HCT116 (cell line): ENCODE results near the gene RABL3. TPM values are rescaled to one million over a fixed set of nuclear protein-coding genes. Genes with fewer than 3 reads are reported as not detected.

ENCODE experiments used
- ATAC-seq: fragments of 200-7000 bp; cut with Tn5 transposase; 2 replicates; pipeline ENCODE4 v1.9.1; 2020; ENCODE audit warnings: mild to moderate bottlenecking, moderate library complexity
- BruUV-seq: library from RNA; stranded (reverse); fragments of 400-500 nt; replicated peaks from 2 replicates; lab custom pipeline; 2021; lab: Mats Ljungman, UMichigan
- CTCF ChIA-PET: fragments of 300-600 bp; sonication (Branson Sonifier 250); formaldehyde crosslinking; loops from one replicate; lab custom pipeline; 2021; ENCODE audit warnings: antibody characterized with exemption; lab: Charles Lee
- POLR2A ChIA-PET: fragments of 300-600, 350-600 bp; sonication (Branson Sonifier 250); formaldehyde crosslinking; loops from one replicate; lab custom pipeline; 2021; ENCODE audit warnings: antibody characterized with exemption; lab: Charles Lee
- RAD21 ChIA-PET, 2 experiments: fragments of 300-600 bp; sonication (Branson Sonifier 250); formaldehyde crosslinking; loops; one replicate each; lab custom pipeline; 2023; ENCODE audit warnings: low total read pairs in 2 of 2; ENCODE audit not compliant: uncharacterized antibody in 2 of 2, unreplicated experiment in 2 of 2, low non-redundant PET in 1 of 2; lab: Charles Lee
- DNase-seq: peaks from one replicate; pipeline ENCODE4 v3.0.0-alpha.2; 2010; ENCODE audit warnings: low read depth, low spot score
- H2AFZ ChIP-seq: fragments of 200-600 bp; shearing (Covaris generic), sonication (generic); 2 replicates; pipeline ENCODE4 v1.6.1; 2017; ENCODE audit warnings: low read depth, mixed run types, mixed read lengths, antibody characterized with exemption, low read length; ENCODE audit not compliant: poor library complexity, severe bottlenecking
- H3K27ac ChIP-seq: 2 replicates; pipeline ENCODE4 v1.5.1; 2012; ENCODE audit warnings: low read depth, low read length
- H3K27me3 ChIP-seq: fragments of 200-600 bp; sonication (generic); 2 replicates; pipeline ENCODE4 v1.6.1; 2016; ENCODE audit warnings: mixed run types, low read length, mixed read lengths; ENCODE audit not compliant: insufficient read depth
- H3K36me3 ChIP-seq, 2 experiments: fragments of 200-500 bp in 1 of 2; fragments of 200-600 bp in 1 of 2; sonication (Bioruptor generic) in 1 of 2; sonication (generic) in 1 of 2; 2 replicates each; pipeline versions ENCODE4 v1.5.1 to v1.6.1; 2014 to 2016; ENCODE audit warnings: low read length in 2 of 2, inconsistent platforms in 1 of 2, mixed read lengths in 1 of 2, mixed run types in 1 of 2; ENCODE audit not compliant: insufficient read depth in 2 of 2, control insufficient read depth in 1 of 2
- H3K4me1 ChIP-seq, 2 experiments: fragments of 200-600 bp in 1 of 2; sonication (generic) in 1 of 2; 2 replicates each; pipeline versions ENCODE4 v1.5.1 to v1.6.1; 2012 to 2017; ENCODE audit warnings: low read length in 2 of 2, inconsistent platforms in 1 of 2, mild to moderate bottlenecking in 1 of 2, mixed read lengths in 1 of 2, mixed run types in 1 of 2, moderate library complexity in 1 of 2; ENCODE audit not compliant: insufficient read depth in 2 of 2, control insufficient read depth in 1 of 2
- H3K4me2 ChIP-seq: fragments of 200-600 bp; sonication (generic); 2 replicates; pipeline ENCODE4 v1.6.1; 2017; ENCODE audit warnings: mixed run types, low read length, mixed read lengths
- H3K4me3 ChIP-seq, 2 experiments: fragments of 200-600 bp in 1 of 2; sonication (generic) in 1 of 2; replicated peaks in 1 of 2; 2 replicates each; pipeline ENCODE4 v1.5.1; 2011 to 2016; ENCODE audit warnings: low read length in 2 of 2, control low read depth in 1 of 2, low read depth in 1 of 2, mild to moderate bottlenecking in 1 of 2, mixed read lengths in 1 of 2, mixed run types in 1 of 2
- H3K79me2 ChIP-seq: fragments of 200-600 bp; sonication (generic); 2 replicates; pipeline ENCODE4 v1.6.1; 2017; ENCODE audit warnings: mild to moderate bottlenecking, mixed run types, low read length, moderate library complexity, mixed read lengths; ENCODE audit not compliant: insufficient read depth
- H3K9ac ChIP-seq: fragments of 200-600 bp; sonication (generic); 2 replicates; pipeline ENCODE4 v1.6.1; 2016; ENCODE audit warnings: low read length, mixed read lengths
- H3K9me2 ChIP-seq: fragments of 200-600 bp; sonication (generic), shearing (Covaris generic); 2 replicates; pipeline ENCODE4 v1.6.1; 2017; ENCODE audit warnings: mixed run types, mild to moderate bottlenecking, moderate library complexity; ENCODE audit not compliant: insufficient read depth
- H3K9me3 ChIP-seq, 2 experiments: fragments of 200-500 bp in 1 of 2; fragments of 200-600 bp in 1 of 2; sonication (Bioruptor generic) in 1 of 2; sonication (generic) in 1 of 2; 2 replicates each; pipeline ENCODE4 v1.6.1; 2014 to 2017; ENCODE audit warnings: low read length in 2 of 2, mixed read lengths in 2 of 2, inconsistent platforms in 1 of 2, low read depth in 1 of 2, mild to moderate bottlenecking in 1 of 2, mixed run types in 1 of 2, moderate library complexity in 1 of 2; ENCODE audit not compliant: control insufficient read depth in 1 of 2, insufficient read depth in 1 of 2
- H4K20me1 ChIP-seq: fragments of 200-600 bp; sonication (generic), shearing (Covaris generic); 2 replicates; pipeline ENCODE4 v1.6.1; 2017; ENCODE audit warnings: mixed run types, mild to moderate bottlenecking, moderate library complexity; ENCODE audit not compliant: insufficient read depth
- CEBPB ChIP-seq: IDR thresholded peaks from 2 replicates; pipeline ENCODE4 v1.6.1; 2012; ENCODE audit warnings: low read depth
- ELF1 ChIP-seq: IDR thresholded peaks from 2 replicates; pipeline ENCODE4 v1.6.1; 2012; ENCODE audit warnings: low read depth, borderline replicate concordance
- EZH2 ChIP-seq: fragments of 200-600 bp; sonication (generic); IDR thresholded peaks from 2 replicates; pipeline ENCODE4 v1.6.1; 2017; ENCODE audit warnings: antibody characterized with exemption, mixed run types
- FOSL1 ChIP-seq: IDR thresholded peaks from 2 replicates; pipeline ENCODE4 v1.6.1; 2012; ENCODE audit warnings: low read depth
- JUND ChIP-seq: IDR thresholded peaks from 2 replicates; pipeline ENCODE4 v1.6.1; 2012
- POLR2A ChIP-seq: IDR thresholded peaks from 2 replicates; pipeline ENCODE4 v1.7.0; 2011; ENCODE audit warnings: borderline replicate concordance; ENCODE audit not compliant: insufficient read depth, insufficient read length; ENCODE audit errors: extremely low read depth
- POLR2AphosphoS5 ChIP-seq: IDR thresholded peaks from 2 replicates; pipeline ENCODE4 v1.6.1; 2011; ENCODE audit warnings: mild to moderate bottlenecking, low read depth, low read length, moderate library complexity
- RAD21 ChIP-seq: IDR thresholded peaks from 2 replicates; pipeline ENCODE4 v1.6.1; 2012; ENCODE audit warnings: low read depth, mild to moderate bottlenecking
- SIN3A ChIP-seq: IDR thresholded peaks from 2 replicates; pipeline ENCODE4 v1.6.1; 2012; ENCODE audit warnings: low read depth
- SP1 ChIP-seq: IDR thresholded peaks from 2 replicates; pipeline ENCODE4 v1.6.1; 2012; ENCODE audit warnings: low read depth
- SRF ChIP-seq: IDR thresholded peaks from 2 replicates; pipeline ENCODE4 v1.6.1; 2012; ENCODE audit warnings: low read depth
- TCF7L2 ChIP-seq: IDR thresholded peaks from 2 replicates; pipeline ENCODE4 v1.7.0; 2011; ENCODE audit warnings: borderline replicate concordance, inconsistent platforms; ENCODE audit not compliant: insufficient read depth, insufficient read length; ENCODE audit errors: extremely low read depth
- ZFX ChIP-seq: fragments of 450-650 bp; IDR thresholded peaks from 2 replicates; pipeline ENCODE4 v1.6.1; 2017
- ZNF274 ChIP-seq: fragments of 200-500 bp; sonication (Bioruptor generic); IDR thresholded peaks from 2 replicates; pipeline ENCODE4 v1.6.1; 2014; ENCODE audit warnings: mild to moderate bottlenecking, low read depth, low read length, inconsistent platforms
- intact Hi-C: fragments of 100-400 bp; cut with micrococcal nuclease; formaldehyde crosslinking; loops from 2 replicates; pipeline ENCODE4 v1.10.0; 2022
- total RNA-seq: library from RNA; stranded (reverse); gene quantifications from one replicate; pipeline ENCODE4 v1.2.1, GENCODE V29; 2021; ENCODE audit not compliant: unreplicated experiment
- TF ChIP-seq, protein P1 (sequence below): IDR thresholded peaks from 2 replicates; pipeline ENCODE4 v1.6.1; 2011; ENCODE audit warnings: mild to moderate bottlenecking, low read length, moderate library complexity; ENCODE audit not compliant: insufficient replicate concordance; ENCODE audit errors: extremely low read depth
- TF ChIP-seq, protein P2 (sequence below): IDR thresholded peaks from 2 replicates; pipeline ENCODE4 v1.6.1; 2012
- TF ChIP-seq, protein P3 (sequence below), 3 experiments: fragments of 200-600 bp in 1 of 3; sonication (generic) in 1 of 3; IDR thresholded peaks in 2 of 3; conservative IDR thresholded peaks in 1 of 3; 2 replicates each; pipeline ENCODE4 v1.5.1; 2012 to 2017; ENCODE audit warnings: low read depth in 2 of 3, low read length in 2 of 3, antibody characterized with exemption in 1 of 3, borderline replicate concordance in 1 of 3, control low read depth in 1 of 3, mild to moderate bottlenecking in 1 of 3, mixed read lengths in 1 of 3, mixed run types in 1 of 3, moderate library complexity in 1 of 3; ENCODE audit not compliant: insufficient read depth in 1 of 3

Gene RABL3
- total RNA-seq, 1 experiment from 2014 or later: 23.8 TPM

DNA sequence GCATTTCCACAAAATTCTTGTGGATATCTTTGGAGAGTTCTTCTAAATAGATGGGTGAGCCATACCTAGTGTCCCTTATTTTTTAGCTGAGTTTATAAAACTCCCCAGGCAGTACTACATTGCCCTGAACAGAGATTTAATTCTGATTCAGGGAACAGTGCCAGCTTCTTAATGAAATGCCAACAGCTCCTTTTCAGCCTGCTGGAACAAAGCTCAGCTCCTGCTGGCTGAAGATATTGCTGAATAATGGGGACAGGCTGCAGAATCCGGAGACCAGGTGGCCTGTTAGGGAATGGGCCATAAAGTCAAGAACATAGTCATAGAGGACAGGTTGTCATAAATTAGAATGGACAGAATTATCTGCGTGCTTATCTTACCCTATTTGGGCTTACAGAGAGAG lies 69.2 kb downstream of the RABL3 start:
- ChIA-PET RAD21 (no interaction called here), CTCF (no interaction called here), POLR2A (no interaction called here)
- Histone ChIP-seq H4K20me1 (no peaks in the 10 kb centered on the region), H3K27ac (no peak overlapping the region), H3K9ac (no peak overlapping the region), H3K36me3 (no peaks in the 10 kb centered on the region), H3K9me3 (0 out of 4 replicates have a peak, but pooled peaks cover 0 to 3% of the 10 kb centered on the region in 2 experiments), H3K27me3 (no peaks in the 10 kb centered on the region), H3K4me2 (no peak overlapping the region), H2AFZ (no peak overlapping the region), H3K79me2 (no peaks in the 10 kb centered on the region), H3K9me2 (no peaks in the 10 kb centered on the region), H3K4me3 (no peak overlapping the region), H3K4me1 (peaks cover 0 to 1% of the 10 kb centered on the region in 2 experiments; a peak in 3 of 4 replicates)
- intact Hi-C loops: no loop called here
- ATAC-seq: no peak
- BruUV-seq: no TSS peak
- TF ChIP-seq ZNF274: no peak
- no peak for TF ChIP-seq SRF
- no peak for TF ChIP-seq TCF7L2
- TF ChIP-seq SIN3A: no peak
- TF ChIP-seq, protein P1, sequence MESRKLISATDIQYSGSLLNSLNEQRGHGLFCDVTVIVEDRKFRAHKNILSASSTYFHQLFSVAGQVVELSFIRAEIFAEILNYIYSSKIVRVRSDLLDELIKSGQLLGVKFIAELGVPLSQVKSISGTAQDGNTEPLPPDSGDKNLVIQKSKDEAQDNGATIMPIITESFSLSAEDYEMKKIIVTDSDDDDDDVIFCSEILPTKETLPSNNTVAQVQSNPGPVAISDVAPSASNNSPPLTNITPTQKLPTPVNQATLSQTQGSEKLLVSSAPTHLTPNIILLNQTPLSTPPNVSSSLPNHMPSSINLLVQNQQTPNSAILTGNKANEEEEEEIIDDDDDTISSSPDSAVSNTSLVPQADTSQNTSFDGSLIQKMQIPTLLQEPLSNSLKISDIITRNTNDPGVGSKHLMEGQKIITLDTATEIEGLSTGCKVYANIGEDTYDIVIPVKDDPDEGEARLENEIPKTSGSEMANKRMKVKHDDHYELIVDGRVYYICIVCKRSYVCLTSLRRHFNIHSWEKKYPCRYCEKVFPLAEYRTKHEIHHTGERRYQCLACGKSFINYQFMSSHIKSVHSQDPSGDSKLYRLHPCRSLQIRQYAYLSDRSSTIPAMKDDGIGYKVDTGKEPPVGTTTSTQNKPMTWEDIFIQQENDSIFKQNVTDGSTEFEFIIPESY: no peak
- TF ChIP-seq JUND: no peak
- no peak for TF ChIP-seq EZH2
- DNase-seq: no peak

DNA sequence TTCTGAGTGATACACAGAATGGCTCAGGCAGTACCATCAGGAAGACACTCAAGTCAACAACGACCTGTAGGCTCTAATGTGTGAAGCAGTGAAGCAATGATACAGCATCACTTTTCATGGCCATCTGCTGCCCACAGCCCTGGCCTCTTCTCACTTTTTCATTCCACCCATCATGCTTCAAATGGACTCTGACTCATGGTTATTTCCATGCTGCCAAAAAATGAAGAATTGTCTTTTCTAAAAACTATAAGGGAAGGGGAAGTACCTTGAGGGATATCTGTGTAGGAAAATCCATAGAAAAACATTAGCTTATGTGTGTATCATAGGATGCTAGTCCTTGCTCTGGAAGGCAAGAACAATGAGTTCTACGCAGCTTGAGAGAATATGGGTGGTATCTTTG lies 71.7 kb downstream of the RABL3 start:
- intact Hi-C loops: no loop called here
- H4K20me1 ChIP-seq: no peaks in the 10 kb centered on the region
- ChIA-PET POLR2A (no interaction called here), CTCF (no interaction called here), RAD21 (no interaction called here)
- no peak overlapping the region for H3K4me2 ChIP-seq
- no peaks in the 10 kb centered on the region for H3K9me2 ChIP-seq
- no peaks in the 10 kb centered on the region for H3K27me3 ChIP-seq
- no peaks in the 10 kb centered on the region for H3K4me1 ChIP-seq
- no peak overlapping the region for H3K9ac ChIP-seq
- no peak overlapping the region for H3K4me3 ChIP-seq
- no peaks in the 10 kb centered on the region for H3K79me2 ChIP-seq
- no peaks in the 10 kb centered on the region for H3K9me3 ChIP-seq
- no TSS peak for BruUV-seq
- H3K36me3 ChIP-seq: no peaks in the 10 kb centered on the region
- no peak for ATAC-seq
- H3K27ac ChIP-seq: no peak overlapping the region
- DNase-seq: no peak
- no peak overlapping the region for H2AFZ ChIP-seq
- TF ChIP-seq, protein P2, sequence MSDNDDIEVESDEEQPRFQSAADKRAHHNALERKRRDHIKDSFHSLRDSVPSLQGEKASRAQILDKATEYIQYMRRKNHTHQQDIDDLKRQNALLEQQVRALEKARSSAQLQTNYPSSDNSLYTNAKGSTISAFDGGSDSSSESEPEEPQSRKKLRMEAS: no peak
- no peak for TF ChIP-seq JUND
- no peak for TF ChIP-seq ELF1
- TF ChIP-seq CEBPB: no peak
- TF ChIP-seq RAD21: no peak
- TF ChIP-seq FOSL1: no peak
- no peak for TF ChIP-seq EZH2
- no peak for TF ChIP-seq POLR2A
- no peak for TF ChIP-seq SP1
- no peak for TF ChIP-seq ZFX
- no peak for TF ChIP-seq SIN3A
- no peak for TF ChIP-seq SRF
- no peak for TF ChIP-seq TCF7L2
- TF ChIP-seq POLR2AphosphoS5: no peak
- TF ChIP-seq, protein P3, sequence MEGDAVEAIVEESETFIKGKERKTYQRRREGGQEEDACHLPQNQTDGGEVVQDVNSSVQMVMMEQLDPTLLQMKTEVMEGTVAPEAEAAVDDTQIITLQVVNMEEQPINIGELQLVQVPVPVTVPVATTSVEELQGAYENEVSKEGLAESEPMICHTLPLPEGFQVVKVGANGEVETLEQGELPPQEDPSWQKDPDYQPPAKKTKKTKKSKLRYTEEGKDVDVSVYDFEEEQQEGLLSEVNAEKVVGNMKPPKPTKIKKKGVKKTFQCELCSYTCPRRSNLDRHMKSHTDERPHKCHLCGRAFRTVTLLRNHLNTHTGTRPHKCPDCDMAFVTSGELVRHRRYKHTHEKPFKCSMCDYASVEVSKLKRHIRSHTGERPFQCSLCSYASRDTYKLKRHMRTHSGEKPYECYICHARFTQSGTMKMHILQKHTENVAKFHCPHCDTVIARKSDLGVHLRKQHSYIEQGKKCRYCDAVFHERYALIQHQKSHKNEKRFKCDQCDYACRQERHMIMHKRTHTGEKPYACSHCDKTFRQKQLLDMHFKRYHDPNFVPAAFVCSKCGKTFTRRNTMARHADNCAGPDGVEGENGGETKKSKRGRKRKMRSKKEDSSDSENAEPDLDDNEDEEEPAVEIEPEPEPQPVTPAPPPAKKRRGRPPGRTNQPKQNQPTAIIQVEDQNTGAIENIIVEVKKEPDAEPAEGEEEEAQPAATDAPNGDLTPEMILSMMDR (IDR thresholded peaks at IDR 0.05 in 2 of 3, conservative IDR thresholded peaks at IDR 0.05 in 1 of 3; ENCODE audit: borderline replicate concordance in 1 of 3, insufficient read depth in 1 of 3, low read depth in 2 of 3, low read length in 2 of 3): no peak
